GM12872 (cell line): ENCODE data around the gene DIP2B.

Source experiments
- CTCF ChIP-seq: IDR thresholded peaks from 3 replicates; pipeline ENCODE4 v1.5.1; 2011; ENCODE audit warnings: low read depth, mild to moderate bottlenecking, low read length, moderate library complexity; ENCODE audit not compliant: insufficient read depth

Gene DIP2B

GRCh38 chr12:50613463-50613862, 108.7 kb downstream of the DIP2B start:
- TF ChIP-seq CTCF, result no peak

- no peak for TF ChIP-seq CTCF
Observed at GRCh38 chr12:50614167-50614759, 109.5 kb downstream of the DIP2B start.

GRCh38 chr12:50615145-50615906, 110.5 kb downstream of the DIP2B start:
- TF ChIP-seq CTCF, result no peak

DNA sequence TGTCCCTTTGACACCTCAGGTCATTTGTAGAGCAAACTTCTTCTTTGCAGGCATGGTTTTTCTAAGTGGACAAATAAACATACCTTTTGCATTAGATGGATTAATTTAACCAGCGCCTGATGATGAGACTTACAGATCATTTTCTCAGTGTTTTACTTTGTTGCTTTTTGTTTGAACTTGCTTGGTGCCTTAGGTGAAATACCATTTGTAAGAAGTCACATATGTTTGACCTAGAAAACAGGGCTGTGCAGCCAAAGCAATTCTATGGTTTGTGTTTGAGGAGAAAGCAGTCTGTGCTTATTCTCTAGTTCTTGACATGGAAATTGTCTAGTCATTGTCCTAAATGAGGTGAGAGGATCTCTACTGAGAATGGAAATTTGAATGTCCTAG, 111.1 kb downstream of the DIP2B start:
- TF ChIP-seq CTCF, result no peak

DNA sequence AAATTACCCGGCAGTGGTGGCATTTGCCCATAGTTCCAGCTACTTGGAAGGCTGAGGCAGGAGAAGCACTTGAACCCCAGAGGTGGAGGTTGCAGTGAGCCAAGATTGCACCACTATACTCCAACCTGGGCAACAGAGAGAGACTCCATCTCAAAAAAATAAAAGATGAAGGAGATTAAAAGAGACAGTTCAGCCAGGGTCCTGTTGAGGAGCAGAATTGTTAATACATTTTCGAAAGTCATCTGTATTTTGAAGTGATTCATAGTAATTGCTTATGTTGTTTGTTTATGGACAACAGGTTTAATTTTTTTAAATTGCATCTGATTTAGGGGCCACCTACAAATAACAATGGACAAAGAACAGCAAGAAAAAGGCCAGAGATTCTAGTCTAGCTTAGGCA, 112.9 kb downstream of the DIP2B start:
- TF ChIP-seq CTCF, result no peak

GRCh38 chr12:50618864-50619609, 114.3 kb downstream of the DIP2B start:
- TF ChIP-seq CTCF, result no peak

GRCh38 chr12:50619610-50619958, 114.8 kb downstream of the DIP2B start:
- TF ChIP-seq CTCF, result no peak
